NK-92 treated with Interleukin-12 subunit alpha and Interleukin-12 subunit beta, amount 100 ng/mL, for 24 hours (cell line): ENCODE measurements around the gene PARVB.
"Not testable (repeated sequence)": the region's sequence is repeated elsewhere in the genome, so short reads cannot be mapped to it uniquely, and the experiment has no call there.

ENCODE experiments used
- DNase-seq: peaks from one replicate; lab custom pipeline; 2025; lab: John Stamatoyannopoulos, UW

The PARVB gene

GRCh38 chr22:44056649-44057048 lies 32.5 kb downstream of the PARVB start:
- DNase-seq: not testable (repeated sequence)

GRCh38 chr22:44057401-44057987 lies 33.4 kb downstream of the PARVB start:
- no peak for DNase-seq

DNA sequence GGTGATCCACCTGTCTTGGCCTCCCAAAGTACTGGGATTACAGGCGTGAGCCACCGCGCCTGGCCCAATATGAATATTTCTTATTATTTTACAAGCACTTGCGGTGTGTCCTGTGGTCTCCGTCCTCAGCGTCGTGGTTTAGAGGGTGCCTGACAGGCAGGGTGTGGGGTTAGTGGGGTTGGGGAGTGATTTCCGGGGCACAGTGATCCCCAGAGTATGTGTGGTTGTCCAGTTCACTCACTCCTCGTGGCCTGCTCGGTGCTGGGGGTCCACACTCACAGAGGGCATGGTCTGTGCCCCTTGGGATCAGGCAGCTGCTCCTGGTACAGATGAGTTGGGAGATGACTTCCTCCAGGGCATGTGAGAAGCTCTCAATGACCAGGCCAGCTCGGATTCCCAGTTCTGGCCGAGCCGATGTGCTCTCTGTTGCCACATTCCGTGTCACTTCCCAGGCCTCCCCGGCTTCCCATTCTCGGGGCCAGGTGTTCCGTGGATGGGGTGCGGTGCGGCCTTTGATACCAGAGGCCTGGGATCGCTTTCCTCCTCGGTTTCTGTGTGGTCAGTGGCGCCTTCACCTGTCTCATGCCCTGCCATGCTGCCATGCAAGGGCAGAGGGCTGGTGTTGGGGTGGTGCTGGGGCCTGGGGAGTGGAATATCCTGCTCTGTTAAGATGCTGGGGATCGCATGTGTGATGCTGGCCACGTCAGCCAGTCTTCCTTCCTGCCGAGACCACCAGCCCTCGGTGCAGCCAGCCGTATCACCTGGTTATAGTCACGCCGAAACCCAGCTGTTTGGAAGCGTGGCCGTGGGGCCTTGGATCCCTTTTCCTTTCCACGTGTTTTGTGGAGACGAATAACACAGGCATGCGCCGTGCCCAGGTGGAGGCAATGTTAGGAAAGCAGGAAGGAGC lies 39.6 kb downstream of the PARVB start:
- DNase-seq: no peak

GRCh38 chr22:44067033-44067432 lies 42.9 kb downstream of the PARVB start:
- DNase-seq: no peak

DNA sequence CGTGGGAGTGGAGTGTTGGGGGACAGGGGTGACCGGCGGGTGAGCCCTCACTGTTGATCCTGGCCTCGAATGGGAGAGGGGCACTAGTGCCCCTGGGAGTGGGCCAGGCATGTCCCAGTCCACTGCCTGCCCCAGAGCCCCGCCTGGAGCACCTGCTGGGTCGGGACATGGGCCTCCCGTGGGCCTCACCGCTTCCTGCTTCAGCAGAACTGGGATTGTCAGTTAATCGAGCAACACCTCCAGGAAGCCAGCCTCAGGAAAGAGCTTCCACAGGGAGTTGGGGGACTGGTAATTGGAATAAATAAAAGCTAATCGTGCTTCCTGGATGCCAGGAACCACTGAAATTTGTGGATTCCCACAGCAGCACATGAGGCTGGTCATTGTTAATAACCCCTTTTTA lies 43.8 kb downstream of the PARVB start:
- DNase-seq: no peak

DNA sequence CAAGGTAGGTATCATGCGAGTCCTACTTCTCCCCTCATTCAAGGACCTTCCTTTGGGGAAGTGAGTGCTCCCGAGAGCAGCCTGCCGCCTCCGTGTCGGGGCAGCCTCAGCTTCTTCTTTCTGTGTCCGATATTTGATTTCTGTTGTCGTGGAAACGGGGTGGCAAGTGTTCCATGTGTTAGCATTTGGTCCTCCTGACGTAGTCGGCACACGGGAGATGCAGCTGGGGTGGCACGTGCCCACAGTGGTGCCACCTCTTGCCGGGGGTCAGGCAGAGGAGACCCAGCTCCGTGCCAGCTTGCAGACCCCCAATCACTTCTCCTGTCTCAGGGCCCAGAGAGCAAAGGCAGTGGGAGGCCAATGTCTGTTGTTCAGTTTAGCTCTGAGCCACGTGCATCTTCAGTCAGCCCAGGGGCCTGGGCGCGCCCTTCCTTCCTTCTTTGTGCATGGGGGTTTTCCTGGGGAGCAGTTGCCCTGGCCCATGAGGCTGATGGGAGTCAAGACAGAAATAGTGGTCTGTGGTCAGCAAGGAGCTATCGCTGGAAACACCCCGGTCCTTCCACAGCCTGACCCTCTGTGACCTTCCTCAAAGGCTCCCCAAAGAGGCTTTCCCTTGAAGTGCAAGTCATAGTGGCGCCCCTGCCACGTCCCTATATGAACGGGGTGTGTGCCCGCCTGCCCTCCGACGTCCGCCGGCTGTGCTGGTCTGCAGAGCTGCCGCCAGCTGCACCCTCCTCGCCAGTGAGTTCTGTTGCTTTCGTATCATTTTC lies 44.5 kb downstream of the PARVB start:
- DNase-seq: no peak

DNA sequence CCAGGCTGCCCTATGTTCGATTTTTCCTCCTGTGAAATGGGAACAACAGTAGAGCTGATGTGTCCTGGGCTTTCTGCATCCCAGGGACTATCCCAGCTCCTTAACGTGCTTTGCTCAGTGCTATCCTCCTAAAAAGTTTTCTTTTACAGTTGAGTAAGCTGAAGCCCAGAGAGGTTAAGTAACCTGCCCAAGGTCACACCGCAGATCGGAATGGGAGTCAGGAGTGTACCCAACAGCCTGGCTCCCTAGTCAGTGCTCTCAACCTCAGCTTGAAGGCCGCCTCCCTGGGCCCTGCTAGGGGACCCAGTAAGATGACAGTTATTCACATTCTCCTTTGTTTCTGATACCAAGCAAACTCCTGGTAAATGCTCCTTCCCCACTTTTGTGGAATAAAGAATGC lies 45.9 kb downstream of the PARVB start:
- no peak for DNase-seq

DNA sequence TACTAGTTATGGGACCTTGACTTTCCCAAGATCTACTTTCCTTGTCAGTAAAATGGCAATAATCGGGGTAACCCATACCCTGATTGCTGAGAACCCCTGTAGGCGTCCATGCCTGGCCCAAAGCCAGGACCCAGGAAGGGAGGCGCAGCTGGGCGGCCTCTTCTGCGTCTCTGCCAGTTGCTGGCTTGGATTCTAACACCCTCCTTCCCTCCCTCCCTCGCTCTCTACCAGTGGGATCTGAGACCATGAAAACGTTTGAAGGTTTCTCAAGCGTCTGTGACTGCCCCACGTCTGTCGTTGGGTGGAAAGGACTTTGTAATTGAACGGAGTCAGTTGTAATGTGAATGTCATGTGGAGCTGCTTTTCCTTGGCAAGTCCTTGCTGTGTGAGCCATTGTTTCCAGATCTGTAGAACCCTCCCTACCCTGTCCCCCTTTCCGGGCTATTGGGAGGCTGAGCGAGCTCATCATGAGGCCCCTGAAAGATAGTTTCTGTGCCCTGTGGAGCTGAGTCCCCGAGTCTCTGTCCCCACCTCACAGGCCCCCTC lies 47.8 kb downstream of the PARVB start:
- DNase-seq: no peak

GRCh38 chr22:44074337-44074984 lies 50.4 kb downstream of the PARVB start:
- no peak for DNase-seq

- no peak for DNase-seq
Measured at GRCh38 chr22:44075022-44075421, 50.9 kb downstream of the PARVB start.

DNA sequence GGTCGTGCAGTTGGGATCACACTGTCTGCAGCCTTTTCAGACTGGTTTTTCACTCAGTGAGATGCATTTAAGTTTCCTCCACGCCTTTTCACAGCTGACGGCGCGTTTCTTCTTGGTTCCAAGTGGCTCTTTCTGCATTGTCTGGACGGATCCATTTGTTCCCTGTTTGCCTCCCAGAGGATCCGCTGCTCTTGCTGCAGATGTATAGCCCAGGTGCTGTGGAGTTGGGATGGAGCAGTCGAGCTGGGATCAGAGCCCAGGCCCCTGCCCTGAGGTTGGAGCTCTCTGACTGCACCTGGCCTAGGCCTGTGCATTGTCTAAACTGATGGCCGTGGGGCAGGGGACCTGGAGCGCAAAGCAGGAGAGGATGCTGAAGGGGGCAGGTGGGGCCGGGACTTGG lies 51.6 kb downstream of the PARVB start:
- no peak for DNase-seq

GRCh38 chr22:44076825-44077224 lies 52.7 kb downstream of the PARVB start:
- DNase-seq: no peak

- DNase-seq: peak; percentile 45
Measured at GRCh38 chr22:44080936-44081861, 57.1 kb downstream of the PARVB start.

DNA sequence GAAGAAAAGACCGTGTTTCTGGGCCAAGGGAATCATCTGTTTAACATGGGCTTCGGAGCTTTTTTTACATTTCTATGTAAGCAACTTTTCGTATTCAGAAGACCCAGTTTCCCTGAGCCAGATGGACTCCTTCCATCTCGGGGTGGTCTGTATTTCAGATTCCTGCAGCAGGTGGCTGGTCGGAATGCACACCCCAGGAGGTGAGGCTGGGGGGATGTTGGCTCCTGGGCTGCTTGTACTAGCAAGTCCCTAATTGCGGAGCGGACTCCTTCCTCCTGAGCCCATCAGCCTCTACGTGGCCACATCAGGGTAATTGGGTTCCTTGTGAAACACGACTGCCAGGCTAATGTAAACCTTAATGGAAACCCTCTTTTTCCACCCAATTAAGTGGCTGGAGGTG lies 58.7 kb downstream of the PARVB start:
- DNase-seq: no peak

GRCh38 chr22:44084044-44084772 lies 60.1 kb downstream of the PARVB start:
- no peak for DNase-seq

GRCh38 chr22:44085743-44086270 lies 61.7 kb downstream of the PARVB start:
- no peak for DNase-seq

DNA sequence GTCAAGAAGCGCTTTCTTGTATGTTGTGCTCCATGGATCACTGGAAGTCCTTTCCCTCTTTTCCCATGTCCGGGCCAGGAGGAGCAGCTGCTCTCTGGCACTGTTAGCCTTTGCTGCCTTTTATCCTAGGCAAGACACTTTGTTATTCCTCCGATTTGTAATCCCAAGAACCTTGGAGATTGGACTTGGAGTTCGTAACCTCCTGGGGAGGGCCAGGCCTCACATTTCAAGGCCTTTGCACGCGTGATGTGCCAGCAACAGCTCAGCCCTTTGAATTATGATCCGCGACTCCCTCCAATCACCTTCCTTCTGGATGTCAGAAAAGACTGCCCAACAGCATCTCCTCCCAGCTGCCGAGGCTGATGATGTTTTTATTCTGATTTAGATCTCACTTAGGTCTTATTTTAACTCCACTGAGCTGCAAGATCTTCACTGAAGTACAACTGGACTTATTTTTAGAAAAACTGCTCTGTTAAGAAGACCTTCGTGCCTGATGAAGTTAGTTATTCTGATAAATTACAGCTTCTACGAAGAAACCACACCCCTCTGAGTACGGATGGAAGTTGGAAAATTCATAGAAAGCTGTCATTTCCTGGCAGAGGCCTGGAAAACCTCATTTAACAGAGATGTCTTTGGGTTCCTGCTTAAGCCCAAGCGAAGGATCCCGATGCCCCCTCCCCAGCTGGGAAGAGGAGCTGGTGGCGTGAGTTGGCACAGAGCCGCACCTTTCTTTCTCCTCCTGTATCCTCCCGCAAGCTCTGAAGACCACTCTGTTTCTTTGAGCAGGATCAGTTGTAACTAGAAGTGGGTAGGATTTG lies 62.4 kb downstream of the PARVB start:
- DNase-seq: no peak

DNA sequence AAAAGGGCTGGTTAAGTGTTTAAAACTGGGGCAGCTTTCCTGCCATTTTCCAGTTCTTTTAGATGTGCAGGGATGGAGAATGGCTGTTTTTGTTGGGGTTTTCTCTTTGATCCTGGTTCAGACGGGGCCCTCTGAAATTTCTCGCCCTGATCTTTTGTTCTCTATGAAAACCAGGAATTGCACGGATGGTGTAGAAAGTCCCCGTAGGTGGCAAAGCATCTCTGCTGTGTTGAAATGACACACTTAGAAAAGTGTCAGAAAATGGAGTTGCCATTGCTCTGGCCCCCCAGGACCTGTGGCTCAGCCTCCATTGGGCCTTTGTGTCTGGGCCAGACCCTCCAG lies 63.0 kb downstream of the PARVB start:
- DNase-seq: no peak

DNA sequence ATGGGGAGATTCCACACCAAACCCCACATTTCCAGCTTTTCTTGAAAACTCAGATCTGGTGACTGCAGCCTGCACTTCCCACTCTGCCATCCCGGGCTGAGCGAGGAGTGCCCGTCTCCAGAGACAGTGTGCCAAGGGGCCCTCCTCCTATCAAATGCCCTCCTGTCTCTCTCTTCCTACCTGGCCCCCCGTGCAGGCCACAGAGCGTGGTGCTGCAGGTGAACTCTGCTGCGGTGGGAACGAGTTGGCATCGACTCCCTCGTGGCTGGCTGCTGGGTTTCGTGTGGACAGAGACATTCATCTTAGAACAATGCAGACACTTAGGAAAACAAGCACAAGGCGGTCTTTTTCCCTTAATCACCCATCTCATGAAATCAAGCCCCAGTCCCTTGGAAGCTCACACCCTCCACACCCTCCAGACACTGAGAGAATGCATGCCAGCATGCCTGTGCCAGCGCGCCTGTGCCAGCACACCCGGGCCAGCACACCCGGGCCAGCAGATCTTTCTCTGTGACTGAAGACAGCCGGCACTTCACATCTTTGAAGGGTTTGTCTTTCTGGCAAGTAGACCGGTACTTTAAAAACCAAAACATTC lies 65.0 kb downstream of the PARVB start:
- no peak for DNase-seq
